H1 (cell line): ENCODE results near the gene MYOCD. TPM values are rescaled to one million over a fixed set of nuclear protein-coding genes. Genes with fewer than 3 reads are reported as not detected.

Source experiments
- KDM4A ChIP-seq: IDR thresholded peaks from one replicate; pipeline ENCODE4 v1.7.1; 2012; ENCODE audit warnings: low read depth, mild to moderate bottlenecking, moderate library complexity, low read length, inconsistent platforms; ENCODE audit not compliant: severe bottlenecking
- POLR2A ChIP-seq, 2 experiments: IDR thresholded peaks; 1 replicate in 1 of 2; 2 replicates in 1 of 2; pipeline ENCODE4 v1.6.1; 2011; ENCODE audit warnings: low read depth in 2 of 2, low read length in 2 of 2, mild to moderate bottlenecking in 2 of 2; ENCODE audit errors: control extremely low read depth in 1 of 2
- polyA plus RNA-seq, 7 experiments: library from polyadenylated mRNA; depleted of rRNA in 3 of 7; stranded (reverse) in 5 of 7; unstranded in 2 of 7; fragments of >200 nt in 5 of 7; fragments of 200-250 nt in 2 of 7; gene quantifications; 1 replicate in 5 of 7; 2 replicates in 1 of 7; 4 replicates in 1 of 7; pipeline versions ENCODE4 v1.2.1 to v1.2.3, GENCODE V29; 2011 to 2013; ENCODE audit warnings: missing spikeins in 2 of 7, mixed read lengths in 2 of 7
- total RNA-seq: library from RNA; stranded (reverse); fragmentation: NEBNext Ultra II Directional; extraction: Animal tissue kit (Norgen Biotek cat#: 25700); gene quantifications from 2 replicates; pipeline ENCODE4 v1.2.1, GENCODE V29; 2021

The MYOCD gene
- total and polyA plus RNA-seq, 2 of the 8 experiments (the other 6 are each of a cell fraction or from before 2014, with no cell fraction given), result 0.30 to 4.9 TPM

DNA sequence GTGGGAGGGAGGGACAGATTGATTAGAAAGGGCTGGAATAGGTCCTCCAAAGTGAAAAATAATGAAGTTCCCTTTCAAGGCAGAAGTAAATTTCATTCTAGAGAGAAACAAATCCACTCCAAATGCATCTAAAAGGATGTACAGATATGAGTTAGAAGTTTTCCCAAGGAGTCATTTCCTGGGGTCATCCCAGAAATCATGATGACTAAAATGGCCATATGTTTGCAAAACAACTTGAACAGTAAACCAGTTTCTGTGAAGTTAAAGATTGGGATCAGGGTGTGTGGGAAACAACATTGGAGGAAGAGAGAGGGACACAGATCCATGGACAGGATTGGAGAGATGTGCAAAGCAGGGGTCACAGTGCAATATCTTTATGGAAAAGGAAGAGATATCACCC, 91.1 kb downstream of the MYOCD start (continued):
- TF ChIP-seq KDM4A, result no peak
- TF ChIP-seq POLR2A (IDR thresholded peaks at IDR 0.05; ENCODE audit: control extremely low read depth in 1 of 2, low read depth in 2 of 2, low read length in 2 of 2), result no peak
